K562 (cell line): Measurements from ENCODE around the gene HSPA4. TPM values are rescaled to one million over a fixed set of nuclear protein-coding genes. Genes with fewer than 3 reads are reported as not detected.

ENCODE experiments used
- ARID2 ChIP-seq: fragments of 450-650 bp; IDR thresholded peaks from 2 replicates; pipeline ENCODE4 v1.6.1; 2017; ENCODE audit warnings: antibody characterized with exemption, mild to moderate bottlenecking
- BCL6 ChIP-seq: fragments of 250-450 bp; sonication (Bioruptor Pico); IDR thresholded peaks from 2 replicates; pipeline ENCODE4 v1.4.0; 2020
- FOXA1 ChIP-seq: fragments of 450-650 bp; IDR thresholded peaks from 2 replicates; pipeline ENCODE4 v1.6.1; 2016; ENCODE audit warnings: mild to moderate bottlenecking, borderline replicate concordance
- MAZ ChIP-seq, 2 experiments: fragments of 450-650 bp in 1 of 2; sonication (generic) in 1 of 2; formaldehyde crosslinking; IDR thresholded peaks in 1 of 2; conservative IDR thresholded peaks in 1 of 2; 2 replicates each; pipeline versions ENCODE4 v1.4.0 to v1.5.0; 2020; ENCODE audit warnings: mild to moderate bottlenecking in 1 of 2, missing genetic modification reagents in 1 of 2
- RAD21 ChIP-seq, 2 experiments: fragments of 250-450 bp in 1 of 2; fragments of 450-650 bp in 1 of 2; sonication (Bioruptor Pico) in 1 of 2; formaldehyde crosslinking in 1 of 2; IDR thresholded peaks in 1 of 2; conservative IDR thresholded peaks in 1 of 2; 2 replicates each; pipeline versions ENCODE4 v1.4.0 to v1.8.0; 2020 to 2022; ENCODE audit warnings: mild to moderate bottlenecking in 2 of 2, moderate library complexity in 1 of 2
- RB1 ChIP-seq: fragments of 450-650 bp; IDR thresholded peaks from 2 replicates; pipeline ENCODE4 v1.6.1; 2017; ENCODE audit warnings: low read depth, mild to moderate bottlenecking
- RNF2 ChIP-seq: sonication (generic); IDR thresholded peaks from 2 replicates; pipeline ENCODE4 v1.6.1; 2016
- TBP ChIP-seq: optimal IDR thresholded peaks from 2 replicates; pipeline ENCODE3; 2011; ENCODE audit warnings: low read depth, low read length, improper control_type of control experiment
- TRIM28 ChIP-seq: fragments of 450-650 bp; IDR thresholded peaks from 2 replicates; pipeline ENCODE4 v1.6.1; 2017
- polyA plus RNA-seq, 8 experiments: library from polyadenylated mRNA; depleted of rRNA in 4 of 8; stranded (reverse) in 5 of 8; unstranded in 3 of 8; fragments of >200 nt; fragmentation: Nextera tagmentation in 2 of 8; fragmentation: Illumina TruSeq in 1 of 8; extraction: Ambion mirVana in 2 of 8; extraction: Trizol in 1 of 8; gene quantifications; 2 replicates each; pipeline versions ENCODE4 v1.2.1 to v1.2.3, GENCODE V29; 2011 to 2014; ENCODE audit warnings: inconsistent platforms in 1 of 8, missing spikeins in 1 of 8
- total RNA-seq, 7 experiments: library from RNA; depleted of rRNA in 6 of 7; stranded (reverse); fragments of >200 nt in 6 of 7; fragmentation: Illumina TruSeq in 2 of 7; extraction: Trizol in 2 of 7; gene quantifications; 2 replicates each; pipeline versions ENCODE4 v1.2.1 to v1.2.3, GENCODE V29; 2011 to 2021; ENCODE audit warnings: low replicate concordance in 1 of 7
- TF ChIP-seq, protein P1 (sequence below): fragments of 250-450 bp; sonication (Bioruptor Pico); IDR thresholded peaks from 2 replicates; pipeline ENCODE4 v1.8.0; 2021; ENCODE audit warnings: moderate library complexity, mild to moderate bottlenecking, inconsistent platforms
- TF ChIP-seq, protein P2 (sequence below): sonication (generic); formaldehyde crosslinking; IDR thresholded peaks from 2 replicates; pipeline ENCODE4 v1.8.1; 2022; ENCODE audit warnings: missing genetic modification reagents
- TF ChIP-seq, protein P3 (sequence below), 2 experiments: fragments of 450-650 bp in 1 of 2; sonication (generic) in 1 of 2; formaldehyde crosslinking in 1 of 2; IDR thresholded peaks in 1 of 2; conservative IDR thresholded peaks in 1 of 2; 2 replicates each; pipeline versions ENCODE4 v1.6.1 to v1.8.1; 2016 to 2023; ENCODE audit warnings: mild to moderate bottlenecking in 2 of 2, moderate library complexity in 2 of 2, inconsistent platforms in 1 of 2, missing genetic modification reagents in 1 of 2
- TF ChIP-seq, protein P4 (sequence below): fragments of 250-450 bp; sonication (Bioruptor Pico); IDR thresholded peaks from 2 replicates; pipeline ENCODE4 v1.5.0; 2021; ENCODE audit warnings: mild to moderate bottlenecking, borderline replicate concordance
- TF ChIP-seq, protein P5 (sequence below), 2 experiments: IDR thresholded peaks; 2 replicates each; pipeline ENCODE4 v1.6.1; 2011; ENCODE audit warnings: borderline replicate concordance in 1 of 2, control low read depth in 1 of 2, low read depth in 1 of 2, low read length in 1 of 2, mild to moderate bottlenecking in 1 of 2, mixed read lengths in 1 of 2, moderate library complexity in 1 of 2; ENCODE audit not compliant: insufficient read depth in 1 of 2, insufficient read length in 1 of 2, poor library complexity in 1 of 2, severe bottlenecking in 1 of 2; ENCODE audit errors: extremely low read depth in 1 of 2

The HSPA4 gene
- total and polyA plus RNA-seq, 9 of the 15 experiments (the other 6 are each of a cell fraction or from before 2014, with no cell fraction given) = 90.3 to 286 (median 148) TPM

DNA sequence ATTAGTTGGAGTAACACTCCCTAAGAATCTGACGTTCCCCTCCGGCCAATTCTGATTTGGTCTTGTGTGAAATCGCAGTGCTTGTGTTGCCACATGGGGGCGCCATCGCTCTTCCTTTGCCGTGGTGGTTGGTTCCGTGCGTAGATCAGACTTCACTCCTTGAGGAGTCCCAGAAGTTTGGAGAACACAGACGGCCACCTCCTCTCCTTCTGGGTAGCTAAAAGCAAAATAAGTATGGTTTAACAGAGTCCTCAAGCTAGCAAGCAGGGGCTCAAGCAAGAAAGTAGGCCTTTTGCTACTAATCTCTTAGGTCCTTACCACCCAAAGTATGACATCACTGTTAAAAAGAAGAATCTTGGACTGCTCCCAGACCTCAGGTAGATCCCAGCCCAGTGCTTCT is 59.5 kb downstream of the HSPA4 start (continued):
- TF ChIP-seq, protein P1, sequence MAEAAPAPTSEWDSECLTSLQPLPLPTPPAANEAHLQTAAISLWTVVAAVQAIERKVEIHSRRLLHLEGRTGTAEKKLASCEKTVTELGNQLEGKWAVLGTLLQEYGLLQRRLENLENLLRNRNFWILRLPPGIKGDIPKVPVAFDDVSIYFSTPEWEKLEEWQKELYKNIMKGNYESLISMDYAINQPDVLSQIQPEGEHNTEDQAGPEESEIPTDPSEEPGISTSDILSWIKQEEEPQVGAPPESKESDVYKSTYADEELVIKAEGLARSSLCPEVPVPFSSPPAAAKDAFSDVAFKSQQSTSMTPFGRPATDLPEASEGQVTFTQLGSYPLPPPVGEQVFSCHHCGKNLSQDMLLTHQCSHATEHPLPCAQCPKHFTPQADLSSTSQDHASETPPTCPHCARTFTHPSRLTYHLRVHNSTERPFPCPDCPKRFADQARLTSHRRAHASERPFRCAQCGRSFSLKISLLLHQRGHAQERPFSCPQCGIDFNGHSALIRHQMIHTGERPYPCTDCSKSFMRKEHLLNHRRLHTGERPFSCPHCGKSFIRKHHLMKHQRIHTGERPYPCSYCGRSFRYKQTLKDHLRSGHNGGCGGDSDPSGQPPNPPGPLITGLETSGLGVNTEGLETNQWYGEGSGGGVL (CRISPR knock-in tag) = no peak
- no peak for TF ChIP-seq TRIM28
- TF ChIP-seq, protein P2, sequence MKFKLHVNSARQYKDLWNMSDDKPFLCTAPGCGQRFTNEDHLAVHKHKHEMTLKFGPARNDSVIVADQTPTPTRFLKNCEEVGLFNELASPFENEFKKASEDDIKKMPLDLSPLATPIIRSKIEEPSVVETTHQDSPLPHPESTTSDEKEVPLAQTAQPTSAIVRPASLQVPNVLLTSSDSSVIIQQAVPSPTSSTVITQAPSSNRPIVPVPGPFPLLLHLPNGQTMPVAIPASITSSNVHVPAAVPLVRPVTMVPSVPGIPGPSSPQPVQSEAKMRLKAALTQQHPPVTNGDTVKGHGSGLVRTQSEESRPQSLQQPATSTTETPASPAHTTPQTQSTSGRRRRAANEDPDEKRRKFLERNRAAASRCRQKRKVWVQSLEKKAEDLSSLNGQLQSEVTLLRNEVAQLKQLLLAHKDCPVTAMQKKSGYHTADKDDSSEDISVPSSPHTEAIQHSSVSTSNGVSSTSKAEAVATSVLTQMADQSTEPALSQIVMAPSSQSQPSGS (CRISPR knock-in tag) = no peak
- peak; percentile 43 for TF ChIP-seq TBP
- TF ChIP-seq FOXA1 = no peak
- TF ChIP-seq RB1 = peak; percentile 52
- peak; percentile 93 for TF ChIP-seq ARID2
- TF ChIP-seq BCL6 (CRISPR knock-in tag) = no peak
- TF ChIP-seq MAZ (CRISPR knock-in tag; conservative IDR thresholded peaks at IDR 0.05 in 1 of 2, IDR thresholded peaks at IDR 0.05 in 1 of 2) = no peak
- TF ChIP-seq RNF2 = no peak
- TF ChIP-seq, protein P3, sequence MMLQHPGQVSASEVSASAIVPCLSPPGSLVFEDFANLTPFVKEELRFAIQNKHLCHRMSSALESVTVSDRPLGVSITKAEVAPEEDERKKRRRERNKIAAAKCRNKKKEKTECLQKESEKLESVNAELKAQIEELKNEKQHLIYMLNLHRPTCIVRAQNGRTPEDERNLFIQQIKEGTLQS (IDR thresholded peaks at IDR 0.05) = peak; percentile 78
- TF ChIP-seq, protein P3 (CRISPR knock-in tag; conservative IDR thresholded peaks at IDR 0.05) = no peak
- TF ChIP-seq RAD21 (CRISPR knock-in tag; conservative IDR thresholded peaks at IDR 0.05 in 1 of 2, IDR thresholded peaks at IDR 0.05 in 1 of 2) = peak; percentile 99 to 100
- TF ChIP-seq, protein P4, sequence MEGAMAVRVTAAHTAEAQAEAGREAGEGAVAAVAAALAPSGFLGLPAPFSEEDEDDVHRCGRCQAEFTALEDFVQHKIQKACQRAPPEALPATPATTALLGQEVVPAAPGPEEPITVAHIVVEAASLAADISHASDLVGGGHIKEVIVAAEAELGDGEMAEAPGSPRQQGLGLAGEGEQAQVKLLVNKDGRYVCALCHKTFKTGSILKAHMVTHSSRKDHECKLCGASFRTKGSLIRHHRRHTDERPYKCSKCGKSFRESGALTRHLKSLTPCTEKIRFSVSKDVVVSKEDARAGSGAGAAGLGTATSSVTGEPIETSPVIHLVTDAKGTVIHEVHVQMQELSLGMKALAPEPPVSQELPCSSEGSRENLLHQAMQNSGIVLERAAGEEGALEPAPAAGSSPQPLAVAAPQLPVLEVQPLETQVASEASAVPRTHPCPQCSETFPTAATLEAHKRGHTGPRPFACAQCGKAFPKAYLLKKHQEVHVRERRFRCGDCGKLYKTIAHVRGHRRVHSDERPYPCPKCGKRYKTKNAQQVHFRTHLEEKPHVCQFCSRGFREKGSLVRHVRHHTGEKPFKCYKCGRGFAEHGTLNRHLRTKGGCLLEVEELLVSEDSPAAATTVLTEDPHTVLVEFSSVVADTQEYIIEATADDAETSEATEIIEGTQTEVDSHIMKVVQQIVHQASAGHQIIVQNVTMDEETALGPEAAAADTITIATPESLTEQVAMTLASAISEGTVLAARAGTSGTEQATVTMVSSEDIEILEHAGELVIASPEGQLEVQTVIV = no peak
- TF ChIP-seq, protein P5, sequence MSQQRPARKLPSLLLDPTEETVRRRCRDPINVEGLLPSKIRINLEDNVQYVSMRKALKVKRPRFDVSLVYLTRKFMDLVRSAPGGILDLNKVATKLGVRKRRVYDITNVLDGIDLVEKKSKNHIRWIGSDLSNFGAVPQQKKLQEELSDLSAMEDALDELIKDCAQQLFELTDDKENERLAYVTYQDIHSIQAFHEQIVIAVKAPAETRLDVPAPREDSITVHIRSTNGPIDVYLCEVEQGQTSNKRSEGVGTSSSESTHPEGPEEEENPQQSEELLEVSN (IDR thresholded peaks at IDR 0.05; ENCODE audit: borderline replicate concordance in 1 of 2, extremely low read depth in 1 of 2, insufficient read depth in 1 of 2, insufficient read length in 1 of 2, low read depth in 1 of 2, low read length in 1 of 2, poor library complexity in 1 of 2, severe bottlenecking in 1 of 2) = no peak
- TF ChIP-seq, all 486 proteins: peak for 15
